GM19240 (cell line): ENCODE results near the gene ZBTB4.

Source experiments
- DNase-seq: peaks from one replicate; pipeline ENCODE4 v3.0.0; 2011; ENCODE audit warnings: low spot score; ENCODE audit not compliant: insufficient read length

ZBTB4 gene, protein sequence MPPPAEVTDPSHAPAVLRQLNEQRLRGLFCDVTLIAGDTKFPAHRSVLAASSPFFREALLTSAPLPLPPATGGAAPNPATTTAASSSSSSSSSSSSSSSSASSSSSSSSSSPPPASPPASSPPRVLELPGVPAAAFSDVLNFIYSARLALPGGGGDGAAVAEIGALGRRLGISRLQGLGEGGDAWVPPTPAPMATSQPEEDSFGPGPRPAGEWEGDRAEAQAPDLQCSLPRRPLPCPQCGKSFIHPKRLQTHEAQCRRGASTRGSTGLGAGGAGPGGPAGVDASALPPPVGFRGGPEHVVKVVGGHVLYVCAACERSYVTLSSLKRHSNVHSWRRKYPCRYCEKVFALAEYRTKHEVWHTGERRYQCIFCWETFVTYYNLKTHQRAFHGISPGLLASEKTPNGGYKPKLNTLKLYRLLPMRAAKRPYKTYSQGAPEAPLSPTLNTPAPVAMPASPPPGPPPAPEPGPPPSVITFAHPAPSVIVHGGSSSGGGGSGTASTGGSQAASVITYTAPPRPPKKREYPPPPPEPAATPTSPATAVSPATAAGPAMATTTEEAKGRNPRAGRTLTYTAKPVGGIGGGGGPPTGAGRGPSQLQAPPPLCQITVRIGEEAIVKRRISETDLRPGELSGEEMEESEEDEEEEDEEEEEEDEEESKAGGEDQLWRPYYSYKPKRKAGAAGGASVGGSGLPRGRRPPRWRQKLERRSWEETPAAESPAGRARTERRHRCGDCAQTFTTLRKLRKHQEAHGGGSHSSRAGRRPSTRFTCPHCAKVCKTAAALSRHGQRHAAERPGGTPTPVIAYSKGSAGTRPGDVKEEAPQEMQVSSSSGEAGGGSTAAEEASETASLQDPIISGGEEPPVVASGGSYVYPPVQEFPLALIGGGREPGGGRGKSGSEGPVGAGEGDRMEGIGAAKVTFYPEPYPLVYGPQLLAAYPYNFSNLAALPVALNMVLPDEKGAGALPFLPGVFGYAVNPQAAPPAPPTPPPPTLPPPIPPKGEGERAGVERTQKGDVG

GRCh38 chr17:7479213-7480088 is at the start of gene ZBTB4:
Gene ZBTB4, minus strand, starts transcription at chr17:7479631. Its CDS starts 12,830 bp downstream, at chr17:7466801.
- DNase-seq = no peak

- no peak for DNase-seq
Observed at GRCh38 chr17:7528842-7529241, 49.4 kb upstream of the ZBTB4 start.

DNA sequence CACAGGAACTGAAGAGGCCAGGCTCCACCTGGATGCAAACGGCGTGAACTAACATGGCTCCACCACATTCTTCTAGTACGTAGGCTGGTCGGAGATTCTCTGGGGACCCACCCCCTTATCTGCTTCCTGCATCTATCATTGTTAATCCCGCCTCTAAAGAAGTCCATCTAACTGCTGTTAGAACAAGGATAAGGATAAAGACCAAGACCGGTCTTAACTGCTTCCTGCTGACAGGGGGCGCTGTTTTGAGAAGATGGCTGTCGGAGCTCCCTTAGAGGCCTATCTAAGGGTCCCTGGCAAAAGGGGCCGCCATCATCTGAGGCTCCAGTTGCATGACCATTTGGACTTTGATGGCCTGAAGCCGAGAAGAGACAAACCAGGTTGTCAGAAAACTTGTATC is 43.6 kb upstream of the ZBTB4 start:
- no peak for DNase-seq

DNA sequence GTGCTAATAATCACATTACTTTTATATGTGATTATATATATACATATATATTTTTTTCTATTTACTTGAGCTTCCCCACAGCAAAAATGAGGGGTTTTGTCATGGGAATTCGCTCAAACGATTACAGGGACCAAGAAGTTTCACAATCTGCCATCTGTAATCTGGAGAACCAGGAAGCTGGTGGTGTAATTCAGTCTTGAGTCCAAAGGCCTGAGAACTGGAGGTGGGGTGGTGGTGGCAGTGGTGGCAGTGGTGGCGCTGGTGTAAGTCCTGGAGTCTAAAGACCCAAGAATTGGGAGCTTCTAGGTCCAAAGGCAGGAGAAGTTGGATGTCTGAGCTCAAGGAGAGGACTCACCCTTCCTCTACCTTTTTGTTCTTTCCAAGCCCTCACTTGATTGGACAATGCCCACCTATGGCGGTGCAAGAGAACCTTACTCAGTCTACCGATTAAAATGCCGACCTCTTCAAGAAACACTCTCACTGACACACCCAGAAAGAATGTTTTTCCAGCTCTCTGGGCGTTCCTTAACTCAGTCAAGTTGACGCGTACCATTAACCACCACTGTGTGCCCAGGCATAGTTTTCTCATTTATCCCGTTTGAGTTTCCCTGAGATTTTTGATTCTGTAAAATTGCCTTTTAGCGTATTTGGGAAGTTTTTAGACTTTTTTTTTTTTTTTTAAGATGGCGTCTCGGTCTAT is 36.6 kb upstream of the ZBTB4 start:
- no peak for DNase-seq

DNA sequence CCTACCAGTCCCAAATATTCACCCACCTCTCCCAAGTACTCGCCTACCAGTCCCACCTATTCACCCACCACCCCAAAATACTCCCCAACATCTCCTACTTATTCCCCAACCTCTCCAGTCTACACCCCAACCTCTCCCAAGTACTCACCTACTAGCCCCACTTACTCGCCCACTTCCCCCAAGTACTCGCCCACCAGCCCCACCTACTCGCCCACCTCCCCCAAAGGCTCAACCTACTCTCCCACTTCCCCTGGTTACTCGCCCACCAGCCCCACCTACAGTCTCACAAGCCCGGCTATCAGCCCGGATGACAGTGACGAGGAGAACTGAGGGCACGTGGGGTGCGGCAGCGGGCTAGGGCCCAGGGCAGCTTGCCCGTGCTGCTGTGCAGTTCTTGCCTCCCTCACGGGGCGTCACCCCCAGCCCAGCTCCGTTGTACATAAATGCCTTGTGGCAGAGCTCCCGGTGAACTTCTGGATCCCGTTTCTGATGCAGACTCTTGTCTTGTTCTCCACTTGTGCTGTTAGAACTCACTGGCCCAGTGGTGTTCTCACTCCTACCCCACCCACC is 34.5 kb upstream of the ZBTB4 start:
- no peak for DNase-seq

- no peak for DNase-seq
Observed at GRCh38 chr17:7512824-7513540, 33.6 kb upstream of the ZBTB4 start.

DNA sequence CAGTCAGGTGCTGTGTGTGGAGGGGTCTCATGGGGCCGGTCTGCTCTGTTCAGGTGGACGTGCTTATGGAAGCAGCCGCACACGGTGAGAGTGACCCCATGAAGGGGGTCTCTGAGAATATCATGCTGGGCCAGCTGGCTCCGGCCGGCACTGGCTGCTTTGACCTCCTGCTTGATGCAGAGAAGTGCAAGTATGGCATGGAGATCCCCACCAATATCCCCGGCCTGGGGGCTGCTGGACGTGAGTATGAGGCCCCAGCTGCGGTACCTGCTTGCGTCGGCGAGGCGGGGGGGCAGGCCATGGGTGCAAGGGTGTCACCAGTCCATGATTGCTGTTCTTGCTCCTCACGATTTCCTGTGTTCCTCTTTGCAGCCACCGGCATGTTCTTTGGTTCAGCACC is 32.7 kb upstream of the ZBTB4 start:
- DNase-seq = no peak

DNA sequence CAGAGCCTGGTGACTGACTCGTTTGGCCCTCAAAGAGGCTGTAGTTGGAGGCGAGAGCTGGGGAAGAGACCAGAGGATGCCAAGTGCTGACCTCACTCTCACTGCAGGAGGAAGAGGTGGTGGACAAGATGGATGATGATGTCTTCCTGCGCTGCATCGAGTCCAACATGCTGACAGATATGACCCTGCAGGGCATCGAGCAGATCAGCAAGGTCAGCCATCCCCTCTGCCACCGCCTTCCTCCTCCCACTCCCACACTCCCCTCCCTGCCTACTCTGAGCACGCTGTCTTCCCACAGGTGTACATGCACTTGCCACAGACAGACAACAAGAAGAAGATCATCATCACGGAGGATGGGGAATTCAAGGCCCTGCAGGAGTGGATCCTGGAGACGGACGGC is 31.7 kb upstream of the ZBTB4 start:
- DNase-seq = no peak

DNA sequence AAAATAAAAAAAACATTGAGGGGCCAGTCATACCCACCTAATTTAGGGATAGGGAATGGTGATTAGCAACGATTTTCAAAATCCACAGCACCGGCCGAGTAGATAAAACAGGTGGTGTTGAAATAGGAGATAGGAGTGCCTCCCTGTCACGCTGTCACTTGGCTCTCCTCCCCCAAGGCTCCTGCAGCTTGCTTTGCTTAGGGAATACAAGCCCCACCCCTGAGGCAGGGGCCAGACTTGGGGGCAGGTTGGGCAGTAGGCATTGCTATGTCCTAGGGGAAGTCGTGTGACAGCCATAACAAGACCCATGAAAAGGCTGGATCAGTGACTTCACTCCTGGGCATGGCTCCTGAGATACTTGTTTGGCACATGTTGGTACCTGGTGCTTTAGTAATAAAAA is 30.5 kb upstream of the ZBTB4 start:
- no peak for DNase-seq

DNA sequence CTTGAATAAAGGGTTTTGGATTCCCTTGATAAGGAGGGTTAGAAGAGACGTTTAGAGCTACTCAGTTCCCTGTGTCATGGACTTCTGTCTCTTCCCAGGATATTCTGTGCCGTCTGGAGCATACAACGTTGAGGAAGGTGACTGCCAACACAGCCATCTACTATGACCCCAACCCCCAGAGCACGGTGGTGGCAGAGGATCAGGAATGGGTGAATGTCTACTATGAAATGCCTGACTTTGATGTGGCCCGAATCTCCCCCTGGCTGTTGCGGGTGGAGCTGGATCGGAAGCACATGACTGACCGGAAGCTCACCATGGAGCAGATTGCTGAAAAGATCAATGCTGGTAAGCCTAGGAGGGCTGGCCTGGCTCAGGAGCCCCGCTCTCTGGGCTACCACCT is 29.4 kb upstream of the ZBTB4 start:
- no peak for DNase-seq

DNA sequence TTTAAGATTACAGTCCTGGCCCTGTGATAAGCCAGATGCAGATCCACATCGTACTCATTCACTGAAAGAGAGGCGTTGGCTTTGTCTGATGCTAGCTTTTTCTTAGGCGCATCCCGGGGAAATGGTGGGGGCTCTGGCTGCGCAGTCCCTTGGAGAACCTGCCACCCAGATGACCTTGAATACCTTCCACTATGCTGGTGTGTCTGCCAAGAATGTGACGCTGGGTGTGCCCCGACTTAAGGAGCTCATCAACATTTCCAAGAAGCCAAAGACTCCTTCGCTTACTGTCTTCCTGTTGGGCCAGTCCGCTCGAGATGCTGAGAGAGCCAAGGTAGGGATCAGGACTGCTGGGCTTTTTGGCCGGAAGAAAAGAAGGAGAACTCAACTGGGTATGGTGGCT is 28.7 kb upstream of the ZBTB4 start:
- DNase-seq = no peak

DNA sequence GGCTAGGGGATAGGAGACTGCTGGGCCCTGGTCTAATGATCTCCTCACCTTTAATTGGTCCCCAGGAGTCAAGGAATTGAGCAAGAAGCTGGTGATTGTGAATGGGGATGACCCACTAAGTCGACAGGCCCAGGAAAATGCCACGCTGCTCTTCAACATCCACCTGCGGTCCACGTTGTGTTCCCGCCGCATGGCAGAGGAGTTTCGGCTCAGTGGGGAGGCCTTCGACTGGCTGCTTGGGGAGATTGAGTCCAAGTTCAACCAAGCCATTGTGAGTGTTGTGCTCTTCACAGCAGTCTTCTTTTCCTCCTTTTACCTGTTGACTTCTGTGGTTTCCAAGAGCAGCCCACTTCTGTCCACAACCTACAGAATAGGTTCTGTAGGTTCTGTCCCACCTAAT is 24.1 kb upstream of the ZBTB4 start:
- no peak for DNase-seq

DNA sequence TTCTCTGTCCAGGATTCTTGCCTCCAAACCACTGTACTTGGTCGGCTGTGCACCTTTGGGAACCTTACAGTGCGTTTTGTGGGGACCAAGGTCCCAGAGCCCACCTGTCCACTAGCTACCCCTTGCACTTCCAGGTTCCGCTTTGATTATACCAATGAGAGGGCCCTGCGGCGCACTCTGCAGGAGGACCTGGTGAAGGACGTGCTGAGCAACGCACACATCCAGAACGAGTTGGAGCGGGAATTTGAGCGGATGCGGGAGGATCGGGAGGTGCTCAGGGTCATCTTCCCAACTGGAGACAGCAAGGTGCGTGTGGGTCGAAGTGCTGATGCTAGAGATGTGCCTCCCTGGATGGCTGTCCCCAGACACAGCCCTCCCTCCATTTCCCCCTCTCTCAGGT is 23.6 kb upstream of the ZBTB4 start:
- DNase-seq = no peak

GRCh38 chr17:7502171-7502847 is 22.9 kb upstream of the ZBTB4 start:
- DNase-seq = no peak

- DNase-seq = no peak
Observed at GRCh38 chr17:7501729-7502128, 22.3 kb upstream of the ZBTB4 start.

- no peak for DNase-seq
Observed at GRCh38 chr17:7499161-7499560, 19.7 kb upstream of the ZBTB4 start.

DNA sequence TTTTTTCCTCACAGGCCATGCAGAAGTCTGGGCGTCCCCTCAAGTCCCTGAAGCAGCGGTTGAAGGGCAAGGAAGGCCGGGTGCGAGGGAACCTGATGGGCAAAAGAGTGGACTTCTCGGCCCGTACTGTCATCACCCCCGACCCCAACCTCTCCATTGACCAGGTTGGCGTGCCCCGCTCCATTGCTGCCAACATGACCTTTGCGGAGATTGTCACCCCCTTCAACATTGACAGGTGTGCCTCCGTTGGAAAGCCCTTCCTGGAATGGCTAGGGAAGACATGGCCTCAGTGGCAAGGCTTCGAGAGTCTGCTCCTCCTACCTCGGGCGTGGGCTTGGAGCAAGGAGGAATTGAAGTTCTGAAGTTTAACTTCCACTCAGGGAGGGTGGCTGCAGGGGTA is 18.2 kb upstream of the ZBTB4 start:
- no peak for DNase-seq

DNA sequence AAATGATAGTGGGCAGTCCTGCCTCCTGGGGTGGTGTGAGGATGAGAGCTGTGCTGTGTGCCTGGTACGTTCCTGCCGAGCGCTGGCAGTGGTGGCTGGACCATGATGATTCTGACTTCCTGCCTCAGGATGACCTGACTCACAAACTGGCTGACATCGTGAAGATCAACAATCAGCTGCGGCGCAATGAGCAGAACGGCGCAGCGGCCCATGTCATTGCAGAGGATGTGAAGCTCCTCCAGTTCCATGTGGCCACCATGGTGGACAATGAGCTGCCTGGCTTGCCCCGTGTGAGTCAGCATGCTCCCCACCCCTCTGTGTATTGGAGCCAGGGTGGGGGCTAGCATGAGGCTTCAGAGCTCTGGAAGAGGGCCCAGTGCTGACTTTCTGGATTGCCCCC is 17.8 kb upstream of the ZBTB4 start:
- no peak for DNase-seq
